Panc1 (cell line): ENCODE results near the gene CHRNA7. TPM values are rescaled to one million over a fixed set of nuclear protein-coding genes. Genes with fewer than 3 reads are reported as not detected.

Source experiments
- ATAC-seq: fragments of 200-7000 bp; cut with Tn5 transposase; 2 replicates; pipeline ENCODE4 v1.9.1; 2020; ENCODE audit warnings: mild to moderate bottlenecking, moderate library complexity
- BruUV-seq: library from RNA; stranded (reverse); fragments of 400-500 nt; replicated peaks from 2 replicates; lab custom pipeline; 2021; lab: Mats Ljungman, UMichigan
- CTCF ChIA-PET: fragments of 300-600 bp; sonication (Branson Sonifier 250); formaldehyde crosslinking; loops from one replicate; lab custom pipeline; 2022; ENCODE audit warnings: antibody characterized with exemption; lab: Charles Lee
- POLR2A ChIA-PET: fragments of 300-600 bp; sonication (Branson Sonifier 250); formaldehyde crosslinking; loops from one replicate; lab custom pipeline; 2022; ENCODE audit warnings: antibody characterized with exemption; lab: Charles Lee
- DNase-seq: peaks from one replicate; pipeline ENCODE4 v3.0.0-alpha.2; 2010; ENCODE audit warnings: low read depth, low spot score
- H3K27ac ChIP-seq: 2 replicates; pipeline ENCODE4 v1.5.1; 2011; ENCODE audit warnings: mild to moderate bottlenecking, low read length, inconsistent platforms
- H3K27me3 ChIP-seq: fragments of 200-500 bp; sonication (Bioruptor generic); 2 replicates; pipeline ENCODE4 v1.6.0; 2014; ENCODE audit warnings: low read length, inconsistent platforms; ENCODE audit not compliant: control insufficient read depth, insufficient read depth
- H3K36me3 ChIP-seq: fragments of 200-500 bp; sonication (Bioruptor generic); 2 replicates; pipeline ENCODE4 v1.5.1; 2014; ENCODE audit warnings: inconsistent platforms, mild to moderate bottlenecking, low read length, moderate library complexity; ENCODE audit not compliant: control insufficient read depth, insufficient read depth
- H3K4me1 ChIP-seq: 2 replicates; pipeline ENCODE4 v1.5.1; 2011; ENCODE audit warnings: inconsistent platforms, mild to moderate bottlenecking, low read length, moderate library complexity; ENCODE audit not compliant: control insufficient read depth, insufficient read depth
- H3K4me3 ChIP-seq, 2 experiments: 2 replicates each; pipeline ENCODE4 v1.5.1; 2011 to 2012; ENCODE audit warnings: low read depth in 2 of 2, low read length in 2 of 2, mild to moderate bottlenecking in 2 of 2, inconsistent platforms in 1 of 2, moderate library complexity in 1 of 2
- H3K9me3 ChIP-seq: fragments of 200-500 bp; sonication (Bioruptor generic); 2 replicates; pipeline ENCODE4 v1.5.1; 2014; ENCODE audit warnings: low read depth, mild to moderate bottlenecking, inconsistent platforms, low read length, moderate library complexity; ENCODE audit not compliant: control insufficient read depth, insufficient read depth
- POLR2AphosphoS5 ChIP-seq: IDR thresholded peaks from 2 replicates; pipeline ENCODE4 v1.6.1; 2012; ENCODE audit warnings: mild to moderate bottlenecking, low read depth, low read length, moderate library complexity
- SIN3A ChIP-seq: IDR thresholded peaks from 2 replicates; pipeline ENCODE4 v1.6.1; 2012; ENCODE audit warnings: low read depth, mild to moderate bottlenecking, low read length, moderate library complexity, borderline replicate concordance; ENCODE audit not compliant: insufficient read depth
- TCF7L2 ChIP-seq: IDR thresholded peaks from 2 replicates; pipeline ENCODE4 v1.6.1; 2011; ENCODE audit warnings: mild to moderate bottlenecking, low read depth, low read length, inconsistent platforms
- in situ Hi-C: cut with HindIII; loops from 2 replicates; pipeline ENCODE4 v1.10.0; 2016; ENCODE audit warnings: low sequenced_read_pairs, low pct_unique_long_range_greater_than_20kb
- intact Hi-C: fragments of 100-400 bp; cut with micrococcal nuclease; formaldehyde crosslinking; loops from one replicate; pipeline ENCODE4 v1.10.0; 2022; ENCODE audit not compliant: unreplicated experiment
- total RNA-seq: library from RNA; stranded (reverse); gene quantifications from one replicate; pipeline ENCODE4 v1.2.1, GENCODE V29; 2021; ENCODE audit not compliant: unreplicated experiment
- TF ChIP-seq, protein P1 (sequence below), 2 experiments: IDR thresholded peaks; 2 replicates each; pipeline ENCODE4 v1.6.1; 2011 to 2012; ENCODE audit warnings: low read depth in 2 of 2, control low read depth in 1 of 2, low read length in 1 of 2, mild to moderate bottlenecking in 1 of 2, moderate library complexity in 1 of 2; ENCODE audit not compliant: insufficient read depth in 1 of 2
- TF ChIP-seq, protein P2 (sequence below): fragments of 450-650 bp; IDR thresholded peaks from 2 replicates; pipeline ENCODE4 v1.5.1; 2017; ENCODE audit warnings: mild to moderate bottlenecking

Gene CHRNA7
- total RNA-seq, 1 experiment from 2014 or later = 3.3 TPM

DNA sequence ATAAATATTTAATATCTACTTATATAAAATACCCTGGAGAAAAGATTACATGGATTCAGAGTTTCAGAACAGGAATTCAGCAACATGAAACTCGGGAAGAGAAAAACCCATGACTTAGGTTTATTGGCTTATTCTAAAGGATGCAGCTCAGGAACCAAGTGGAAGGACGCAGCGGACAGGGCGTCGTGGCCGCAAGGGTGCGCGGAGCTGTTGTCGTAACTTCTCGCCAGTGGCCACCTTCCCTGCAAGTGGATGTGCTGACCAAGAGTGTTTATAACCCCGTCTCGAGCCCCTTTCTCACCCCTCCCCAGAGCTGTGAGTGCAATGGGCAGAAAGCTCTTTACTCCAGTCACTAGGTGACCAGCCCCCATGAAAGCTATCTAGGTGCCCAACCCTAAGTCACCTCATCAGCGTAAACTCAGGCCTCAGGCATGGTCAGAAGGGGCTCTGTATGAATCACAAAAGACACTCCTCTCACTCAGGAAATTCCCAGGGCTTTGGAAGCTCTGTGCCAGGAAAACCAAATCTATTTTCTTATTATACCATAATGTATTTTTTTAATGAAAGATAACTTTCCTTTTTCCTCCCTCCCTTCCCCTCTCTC lies 77.3 kb downstream of the CHRNA7 start:
- BruUV-seq = no TSS peak
- intact Hi-C loops = no loop called here
- H3K36me3 ChIP-seq = no peaks in the 10 kb centered on the region
- H3K9me3 ChIP-seq = no peaks in the 10 kb centered on the region
- no peak overlapping the region for H3K4me3 ChIP-seq
- no peak for DNase-seq
- H3K27ac ChIP-seq = no peak overlapping the region
- ATAC-seq = no peak
- no peaks in the 10 kb centered on the region; the same call in 1 of the 2 replicates for H3K27me3 ChIP-seq
- ChIA-PET CTCF (no interaction called here), POLR2A (no interaction called here)
- no peaks in the 10 kb centered on the region for H3K4me1 ChIP-seq
- no peak for TF ChIP-seq POLR2AphosphoS5
- TF ChIP-seq, protein P1, sequence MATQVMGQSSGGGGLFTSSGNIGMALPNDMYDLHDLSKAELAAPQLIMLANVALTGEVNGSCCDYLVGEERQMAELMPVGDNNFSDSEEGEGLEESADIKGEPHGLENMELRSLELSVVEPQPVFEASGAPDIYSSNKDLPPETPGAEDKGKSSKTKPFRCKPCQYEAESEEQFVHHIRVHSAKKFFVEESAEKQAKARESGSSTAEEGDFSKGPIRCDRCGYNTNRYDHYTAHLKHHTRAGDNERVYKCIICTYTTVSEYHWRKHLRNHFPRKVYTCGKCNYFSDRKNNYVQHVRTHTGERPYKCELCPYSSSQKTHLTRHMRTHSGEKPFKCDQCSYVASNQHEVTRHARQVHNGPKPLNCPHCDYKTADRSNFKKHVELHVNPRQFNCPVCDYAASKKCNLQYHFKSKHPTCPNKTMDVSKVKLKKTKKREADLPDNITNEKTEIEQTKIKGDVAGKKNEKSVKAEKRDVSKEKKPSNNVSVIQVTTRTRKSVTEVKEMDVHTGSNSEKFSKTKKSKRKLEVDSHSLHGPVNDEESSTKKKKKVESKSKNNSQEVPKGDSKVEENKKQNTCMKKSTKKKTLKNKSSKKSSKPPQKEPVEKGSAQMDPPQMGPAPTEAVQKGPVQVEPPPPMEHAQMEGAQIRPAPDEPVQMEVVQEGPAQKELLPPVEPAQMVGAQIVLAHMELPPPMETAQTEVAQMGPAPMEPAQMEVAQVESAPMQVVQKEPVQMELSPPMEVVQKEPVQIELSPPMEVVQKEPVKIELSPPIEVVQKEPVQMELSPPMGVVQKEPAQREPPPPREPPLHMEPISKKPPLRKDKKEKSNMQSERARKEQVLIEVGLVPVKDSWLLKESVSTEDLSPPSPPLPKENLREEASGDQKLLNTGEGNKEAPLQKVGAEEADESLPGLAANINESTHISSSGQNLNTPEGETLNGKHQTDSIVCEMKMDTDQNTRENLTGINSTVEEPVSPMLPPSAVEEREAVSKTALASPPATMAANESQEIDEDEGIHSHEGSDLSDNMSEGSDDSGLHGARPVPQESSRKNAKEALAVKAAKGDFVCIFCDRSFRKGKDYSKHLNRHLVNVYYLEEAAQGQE (IDR thresholded peaks at IDR 0.05; ENCODE audit: insufficient read depth in 1 of 2, low read depth in 2 of 2, low read length in 1 of 2) = no peak
- TF ChIP-seq, protein P2, sequence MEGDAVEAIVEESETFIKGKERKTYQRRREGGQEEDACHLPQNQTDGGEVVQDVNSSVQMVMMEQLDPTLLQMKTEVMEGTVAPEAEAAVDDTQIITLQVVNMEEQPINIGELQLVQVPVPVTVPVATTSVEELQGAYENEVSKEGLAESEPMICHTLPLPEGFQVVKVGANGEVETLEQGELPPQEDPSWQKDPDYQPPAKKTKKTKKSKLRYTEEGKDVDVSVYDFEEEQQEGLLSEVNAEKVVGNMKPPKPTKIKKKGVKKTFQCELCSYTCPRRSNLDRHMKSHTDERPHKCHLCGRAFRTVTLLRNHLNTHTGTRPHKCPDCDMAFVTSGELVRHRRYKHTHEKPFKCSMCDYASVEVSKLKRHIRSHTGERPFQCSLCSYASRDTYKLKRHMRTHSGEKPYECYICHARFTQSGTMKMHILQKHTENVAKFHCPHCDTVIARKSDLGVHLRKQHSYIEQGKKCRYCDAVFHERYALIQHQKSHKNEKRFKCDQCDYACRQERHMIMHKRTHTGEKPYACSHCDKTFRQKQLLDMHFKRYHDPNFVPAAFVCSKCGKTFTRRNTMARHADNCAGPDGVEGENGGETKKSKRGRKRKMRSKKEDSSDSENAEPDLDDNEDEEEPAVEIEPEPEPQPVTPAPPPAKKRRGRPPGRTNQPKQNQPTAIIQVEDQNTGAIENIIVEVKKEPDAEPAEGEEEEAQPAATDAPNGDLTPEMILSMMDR = no peak
- no peak for TF ChIP-seq SIN3A
- no peak for TF ChIP-seq TCF7L2
- in situ Hi-C loops = no loop called here

DNA sequence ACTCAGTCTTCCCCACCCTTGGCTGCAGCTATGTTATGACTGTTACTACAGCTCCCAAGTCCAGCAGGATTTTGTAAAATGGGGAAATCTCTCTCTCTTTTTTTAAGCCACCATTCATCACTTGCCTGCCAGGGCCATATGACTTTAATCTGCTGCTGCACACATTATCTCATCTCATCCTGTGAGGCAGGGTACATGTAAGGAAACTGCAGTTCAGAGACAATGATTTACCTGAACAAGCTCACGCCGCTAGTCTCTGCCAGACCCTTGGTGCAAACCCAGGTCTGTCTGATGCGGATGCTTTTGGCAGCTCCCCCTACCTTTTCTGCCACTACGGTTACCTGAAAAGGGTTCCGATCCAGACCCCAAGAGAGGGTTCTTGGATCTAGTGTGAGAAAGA lies 78.3 kb downstream of the CHRNA7 start:
- no peak for ATAC-seq
- Histone ChIP-seq H3K9me3 (no peaks in the 10 kb centered on the region), H3K36me3 (no peaks in the 10 kb centered on the region), H3K4me1 (no peaks in the 10 kb centered on the region), H3K4me3 (no peak overlapping the region), H3K27ac (no peak overlapping the region), H3K27me3 (no peaks in the 10 kb centered on the region; the same call in 1 of the 2 replicates)
- CTCF ChIA-PET = no interaction called here
- in situ Hi-C loops (no loop called here), intact Hi-C loops (no loop called here)
- no TSS peak for BruUV-seq
- no peak for DNase-seq
- TF ChIP-seq TCF7L2 (no peak), SIN3A (no peak), POLR2AphosphoS5 (no peak)
- TF ChIP-seq, protein P2 = no peak
- TF ChIP-seq, protein P1 (IDR thresholded peaks at IDR 0.05; ENCODE audit: insufficient read depth in 1 of 2, low read depth in 2 of 2, low read length in 1 of 2) = no peak
- POLR2A ChIA-PET = no interaction called here
